Neuronal stem cell (in vitro differentiated cells): Measurements from ENCODE around the gene CCDC28B.

Experiments used
- DNase-seq: peaks from one replicate; pipeline ENCODE4 v3.0.0-alpha.2; 2013; ENCODE audit warnings: low spot score
- H2AFZ ChIP-seq: one replicate; pipeline ENCODE4 v1.6.1; 2013; ENCODE audit warnings: mild to moderate bottlenecking, low read length, inconsistent platforms
- H2AK5ac ChIP-seq: 2 replicates; pipeline ENCODE4 v1.6.1; 2013; ENCODE audit warnings: low read depth, mild to moderate bottlenecking, inconsistent platforms, low read length, moderate library complexity, mixed read lengths
- H2BK120ac ChIP-seq: 2 replicates; pipeline ENCODE4 v1.6.1; 2013; ENCODE audit warnings: low read depth, mild to moderate bottlenecking, inconsistent platforms, low read length, moderate library complexity, mixed read lengths
- H2BK12ac ChIP-seq: one replicate; pipeline ENCODE4 v1.6.1; 2013; ENCODE audit warnings: low read length, inconsistent platforms
- H2BK15ac ChIP-seq: 2 replicates; pipeline ENCODE4 v1.6.1; 2013; ENCODE audit warnings: mild to moderate bottlenecking, low read length, inconsistent platforms, mixed read lengths
- H2BK5ac ChIP-seq: one replicate; pipeline ENCODE4 v1.6.1; 2013; ENCODE audit warnings: inconsistent platforms, mild to moderate bottlenecking, low read length, moderate library complexity
- H3K14ac ChIP-seq: one replicate; pipeline ENCODE4 v1.6.1; 2013; ENCODE audit warnings: low read length, inconsistent platforms
- H3K18ac ChIP-seq: 2 replicates; pipeline ENCODE4 v1.6.1; 2013; ENCODE audit warnings: low read length, inconsistent platforms
- H3K23ac ChIP-seq: 2 replicates; pipeline ENCODE4 v1.6.1; 2013; ENCODE audit warnings: low read depth, mild to moderate bottlenecking, mixed read lengths, low read length, inconsistent platforms; ENCODE audit not compliant: poor library complexity
- H3K27ac ChIP-seq: replicated peaks from 3 replicates; pipeline ENCODE4 v1.5.1; 2013; ENCODE audit warnings: low read length, inconsistent platforms
- H3K27me3 ChIP-seq, 3 experiments: 2 replicates each; pipeline ENCODE4 v1.6.1; 2013; ENCODE audit warnings: low read length in 3 of 3, mild to moderate bottlenecking in 2 of 3, inconsistent platforms in 1 of 3, low read depth in 1 of 3, mixed read lengths in 1 of 3, moderate library complexity in 1 of 3; ENCODE audit not compliant: control insufficient read depth in 3 of 3, insufficient read depth in 3 of 3
- H3K36me3 ChIP-seq, 2 donors: replicated peaks in 1 of 2; 2 replicates each; pipeline ENCODE4 v1.6.1; 2013; ENCODE audit warnings: low read length in 2 of 2; ENCODE audit not compliant: control insufficient read depth in 2 of 2, insufficient read depth in 2 of 2
- H3K4ac ChIP-seq: 2 replicates; pipeline ENCODE4 v1.6.1; 2013; ENCODE audit warnings: inconsistent platforms, mild to moderate bottlenecking, low read length, moderate library complexity
- H3K4me1 ChIP-seq, 2 donors: 1 replicate in 1 of 2; 2 replicates in 1 of 2; pipeline ENCODE4 v1.6.1; 2013; ENCODE audit warnings: low read length in 2 of 2, low read depth in 1 of 2; ENCODE audit not compliant: control insufficient read depth in 2 of 2, insufficient read depth in 1 of 2
- H3K4me2 ChIP-seq: one replicate; pipeline ENCODE4 v1.6.1; 2013; ENCODE audit warnings: mild to moderate bottlenecking, low read length, inconsistent platforms; ENCODE audit not compliant: insufficient read depth, poor library complexity, severe bottlenecking
- H3K4me3 ChIP-seq, 2 donors: 2 replicates each; pipeline ENCODE4 v1.5.1; 2013; ENCODE audit warnings: low read length in 2 of 2, mild to moderate bottlenecking in 2 of 2, inconsistent platforms in 1 of 2, moderate library complexity in 1 of 2
- H3K79me1 ChIP-seq: one replicate; pipeline ENCODE4 v1.6.1; 2013; ENCODE audit warnings: low read depth, mild to moderate bottlenecking, inconsistent platforms, low read length, moderate library complexity
- H3K9ac ChIP-seq: one replicate; pipeline ENCODE4 v1.6.1; 2013; ENCODE audit warnings: mild to moderate bottlenecking, low read depth, low read length, inconsistent platforms; ENCODE audit not compliant: poor library complexity
- H3K9me3 ChIP-seq, 2 donors: replicated peaks in 1 of 2; 2 replicates each; pipeline versions ENCODE3 to v1.6.1; 2013; ENCODE audit warnings: low read length in 2 of 2, mild to moderate bottlenecking in 2 of 2, inconsistent platforms in 1 of 2, low read depth in 1 of 2, mixed read lengths in 1 of 2, moderate library complexity in 1 of 2; ENCODE audit not compliant: control insufficient read depth in 2 of 2, insufficient read depth in 1 of 2
- H4K8ac ChIP-seq: one replicate; pipeline ENCODE4 v1.6.1; 2013; ENCODE audit warnings: low read depth, mild to moderate bottlenecking, inconsistent platforms, low read length, moderate library complexity
- H4K91ac ChIP-seq: one replicate; pipeline ENCODE4 v1.6.1; 2013; ENCODE audit warnings: low read length, low read depth, mild to moderate bottlenecking, inconsistent platforms; ENCODE audit not compliant: poor library complexity
- WGBS, 2 donors: extraction: QIAGEN DNeasy Blood & Tissue Kit; methylation state at CpG; one replicate each; pipeline ENCODE4 v1.1.7; 2013; ENCODE audit warnings: missing lambda C conversion rate in 2 of 2, mixed read lengths in 1 of 2; ENCODE audit not compliant: insufficient read length in 2 of 2, insufficient replicate concordance in 1 of 2; ENCODE audit errors: extremely low coverage in 2 of 2; 5-methylcytosine and 5-hydroxymethylcytosine counted together

CCDC28B gene

GRCh38 chr1:32215629-32216480 is 15.5 kb downstream of the CCDC28B start:
- H3K79me1 ChIP-seq = no peaks in the 10 kb centered on the region
- H3K14ac ChIP-seq = no peak overlapping the region
- no peak overlapping the region for H3K4me3 ChIP-seq
- no peak overlapping the region for H2AFZ ChIP-seq
- no peak overlapping the region for H2BK5ac ChIP-seq
- no peak overlapping the region for H2BK12ac ChIP-seq
- no peak overlapping the region for H4K91ac ChIP-seq
- H3K9me3 ChIP-seq = peaks cover 0 to 1% of the 10 kb centered on the region in 2 donors
- no peak overlapping the region for H2BK15ac ChIP-seq
- no peak overlapping the region for H3K27ac ChIP-seq
- peak overlapping the region; percentile 18 for H3K23ac ChIP-seq
- DNase-seq = no peak
- no peaks in the 10 kb centered on the region for H3K27me3 ChIP-seq
- H3K4me2 ChIP-seq = no peak overlapping the region
- H3K18ac ChIP-seq = no peak overlapping the region
- no peak overlapping the region for H3K9ac ChIP-seq
- no peak overlapping the region for H4K8ac ChIP-seq
- no peak overlapping the region for H3K4ac ChIP-seq
- no CpG with 5 or more reads among the region's 10 CpGs for WGBS, 2 donors
- H2BK120ac ChIP-seq = no peak overlapping the region
- H3K36me3 ChIP-seq = peaks cover 22 to 50% of the 10 kb centered on the region in 2 donors
- H2AK5ac ChIP-seq = no peak overlapping the region
- peaks cover 3% of the 10 kb centered on the region in 2 donors for H3K4me1 ChIP-seq

GRCh38 chr1:32216566-32216965 is 16.2 kb downstream of the CCDC28B start:
- H3K18ac ChIP-seq = no peak overlapping the region
- H3K14ac ChIP-seq = no peak overlapping the region
- H2AK5ac ChIP-seq = no peak overlapping the region
- no CpG with 5 or more reads among the region's 5 CpGs for WGBS, 2 donors
- no peak overlapping the region for H2BK15ac ChIP-seq
- no peak overlapping the region for H3K4me2 ChIP-seq
- no peak overlapping the region for H4K91ac ChIP-seq
- H2BK5ac ChIP-seq = no peak overlapping the region
- no peak overlapping the region for H2BK120ac ChIP-seq
- H3K27ac ChIP-seq = no peak overlapping the region
- no peaks in the 10 kb centered on the region for H3K79me1 ChIP-seq
- peaks cover 7 to 10% of the 10 kb centered on the region in 2 donors for H3K4me1 ChIP-seq
- no peak overlapping the region for H2AFZ ChIP-seq
- H3K9ac ChIP-seq = no peak overlapping the region
- peaks cover 22 to 50% of the 10 kb centered on the region in 2 donors for H3K36me3 ChIP-seq
- no peak overlapping the region for H4K8ac ChIP-seq
- no peak overlapping the region for H3K4ac ChIP-seq
- no peak for DNase-seq
- H3K23ac ChIP-seq = no peak overlapping the region
- no peak overlapping the region for H2BK12ac ChIP-seq
- H3K27me3 ChIP-seq = no peaks in the 10 kb centered on the region
- H3K9me3 ChIP-seq = peaks cover 0 to 1% of the 10 kb centered on the region in 2 donors
- H3K4me3 ChIP-seq = no peak overlapping the region

- H2AK5ac ChIP-seq = no peak overlapping the region
- no peak overlapping the region for H3K4ac ChIP-seq
- peaks cover 2% of the 10 kb centered on the region for H3K79me1 ChIP-seq
- H3K18ac ChIP-seq = no peak overlapping the region
- peaks cover 0 to 1% of the 10 kb centered on the region in 2 donors for H3K9me3 ChIP-seq
- no peak overlapping the region for H2BK120ac ChIP-seq
- H3K36me3 ChIP-seq = peaks cover 28 to 54% of the 10 kb centered on the region in 2 donors
- H3K9ac ChIP-seq = no peak overlapping the region
- no peak overlapping the region for H2BK12ac ChIP-seq
- H3K14ac ChIP-seq = no peak overlapping the region
- no peak overlapping the region for H3K23ac ChIP-seq
- no CpG with 5 or more reads among the region's 7 CpGs for WGBS, 2 donors
- peaks cover 10 to 15% of the 10 kb centered on the region in 2 donors for H3K4me1 ChIP-seq
- H4K8ac ChIP-seq = no peak overlapping the region
- H3K4me3 ChIP-seq = no peak overlapping the region
- H3K27ac ChIP-seq = no peak overlapping the region
- H4K91ac ChIP-seq = no peak overlapping the region
- H3K27me3 ChIP-seq = no peaks in the 10 kb centered on the region
- no peak overlapping the region for H2AFZ ChIP-seq
- H2BK15ac ChIP-seq = no peak overlapping the region
- no peak for DNase-seq
- H2BK5ac ChIP-seq = no peak overlapping the region
- no peak overlapping the region for H3K4me2 ChIP-seq
Measured at GRCh38 chr1:32219022-32219421, 18.6 kb downstream of the CCDC28B start.

- DNase-seq = no peak
- H3K36me3 ChIP-seq = peaks cover 24 to 52% of the 10 kb centered on the region in 2 donors
- WGBS, 2 donors = no CpG with 5 or more reads among the region's 4 CpGs
Measured at GRCh38 chr1:32220746-32221580, 20.6 kb downstream of the CCDC28B start.

More at GRCh38 chr1:32220746-32221580, 20.6 kb downstream of the CCDC28B start:
- Histone ChIP-seq H3K79me1 (peaks cover 2% of the 10 kb centered on the region), H3K4me1 (peaks cover 10 to 15% of the 10 kb centered on the region in 2 donors), H3K23ac (no peak overlapping the region), H2BK12ac (no peak overlapping the region), H3K27me3 (no peaks in the 10 kb centered on the region), H4K8ac (no peak overlapping the region), H3K9ac (no peak overlapping the region), H3K4me2 (peak overlapping the region; percentile 66), H2BK15ac (no peak overlapping the region), H3K9me3 (no peaks in the 10 kb centered on the region), H3K27ac (no peak overlapping the region), H2AFZ (peak overlapping the region; percentile 98), H3K4me3 (peak overlapping the region; percentile 84 to 97), H2BK120ac (no peak overlapping the region), H3K14ac (no peak overlapping the region), H4K91ac (no peak overlapping the region), H3K4ac (no peak overlapping the region), H2AK5ac (no peak overlapping the region), H2BK5ac (no peak overlapping the region), H3K18ac (no peak overlapping the region)
